OCI-M2 (cell line): ENCODE results near the gene SLC39A7.

Experiments used
- DNase-seq: peaks from one replicate; lab custom pipeline; 2025; ENCODE audit not compliant: unreplicated experiment; lab: John Stamatoyannopoulos, UW

SLC39A7 gene

GRCh38 chr6:33200219-33201146 is at the start of gene SLC39A7, which contains the start of gene RXRB:
SLC39A7 (plus strand) TSS chr6:33200867; CDS start chr6:33201246, 379 bp downstream.
RXRB (minus strand) TSS chr6:33200665; CDS start chr6:33200476, 189 bp downstream.
- DNase-seq: peak; percentile 93

DNA sequence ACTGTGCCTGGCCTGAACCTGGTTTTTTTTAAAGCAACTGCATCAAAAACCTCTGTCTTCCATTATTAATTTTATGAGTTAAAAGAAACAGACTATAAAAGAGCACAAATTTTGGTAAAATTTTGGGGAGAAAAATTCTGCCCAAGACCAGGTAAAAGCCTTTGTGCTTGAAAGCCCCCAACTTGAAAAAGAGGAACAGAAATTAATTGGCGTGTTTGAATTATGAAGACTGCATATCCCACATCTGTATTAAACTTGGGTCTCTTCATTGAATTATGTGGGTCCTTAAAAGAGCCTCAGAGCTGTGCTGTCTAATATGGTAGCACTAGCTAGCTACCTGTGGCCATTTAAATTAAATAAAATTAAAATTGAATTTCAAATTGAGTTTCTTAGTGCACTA is 49.6 kb upstream of the SLC39A7 start:
- DNase-seq: no peak

DNA sequence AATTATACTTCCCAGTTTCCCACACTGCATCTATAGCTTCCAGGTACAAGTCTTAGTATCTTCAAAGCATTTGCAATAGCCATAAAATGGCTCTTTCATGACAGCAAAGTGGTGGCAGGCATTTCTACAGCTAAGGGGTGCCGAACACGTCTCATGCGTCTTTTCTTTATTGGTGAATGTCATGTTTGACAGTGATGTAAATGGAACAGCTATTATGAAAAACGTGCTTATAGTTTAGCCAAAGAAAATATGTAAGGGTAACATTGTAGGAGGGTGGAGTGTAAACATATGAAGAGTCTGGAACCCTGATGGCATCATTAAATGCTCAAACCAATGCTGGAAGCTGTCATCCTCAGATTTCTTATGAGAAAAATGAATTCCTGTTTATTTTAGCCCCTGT is 46.3 kb upstream of the SLC39A7 start:
- DNase-seq: no peak

GRCh38 chr6:33156561-33156960 is 44.1 kb upstream of the SLC39A7 start:
- DNase-seq: no peak

DNA sequence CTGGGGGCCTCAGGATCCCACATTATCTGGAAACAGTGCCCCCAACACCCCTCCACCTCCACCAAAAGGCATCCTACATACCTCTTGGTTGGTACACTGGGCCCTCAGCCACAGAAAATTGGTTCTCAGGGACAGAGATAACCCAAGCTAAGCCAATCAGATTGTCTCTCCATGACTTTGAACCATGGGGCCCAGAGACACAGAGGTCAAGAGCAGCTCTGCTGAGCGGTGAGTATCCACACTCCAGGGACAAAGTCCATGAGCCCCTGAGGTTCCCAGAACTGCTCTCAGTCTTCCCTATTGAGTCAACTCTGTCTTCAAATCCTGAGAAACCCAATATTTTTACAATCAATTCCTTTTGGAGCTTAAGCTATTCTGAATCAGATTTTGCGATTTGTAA is 43.7 kb upstream of the SLC39A7 start:
- no peak for DNase-seq

- no peak for DNase-seq
Observed at GRCh38 chr6:33160096-33160495, 40.6 kb upstream of the SLC39A7 start.

- no peak for DNase-seq
Observed at GRCh38 chr6:33160728-33161344, 39.8 kb upstream of the SLC39A7 start.

DNA sequence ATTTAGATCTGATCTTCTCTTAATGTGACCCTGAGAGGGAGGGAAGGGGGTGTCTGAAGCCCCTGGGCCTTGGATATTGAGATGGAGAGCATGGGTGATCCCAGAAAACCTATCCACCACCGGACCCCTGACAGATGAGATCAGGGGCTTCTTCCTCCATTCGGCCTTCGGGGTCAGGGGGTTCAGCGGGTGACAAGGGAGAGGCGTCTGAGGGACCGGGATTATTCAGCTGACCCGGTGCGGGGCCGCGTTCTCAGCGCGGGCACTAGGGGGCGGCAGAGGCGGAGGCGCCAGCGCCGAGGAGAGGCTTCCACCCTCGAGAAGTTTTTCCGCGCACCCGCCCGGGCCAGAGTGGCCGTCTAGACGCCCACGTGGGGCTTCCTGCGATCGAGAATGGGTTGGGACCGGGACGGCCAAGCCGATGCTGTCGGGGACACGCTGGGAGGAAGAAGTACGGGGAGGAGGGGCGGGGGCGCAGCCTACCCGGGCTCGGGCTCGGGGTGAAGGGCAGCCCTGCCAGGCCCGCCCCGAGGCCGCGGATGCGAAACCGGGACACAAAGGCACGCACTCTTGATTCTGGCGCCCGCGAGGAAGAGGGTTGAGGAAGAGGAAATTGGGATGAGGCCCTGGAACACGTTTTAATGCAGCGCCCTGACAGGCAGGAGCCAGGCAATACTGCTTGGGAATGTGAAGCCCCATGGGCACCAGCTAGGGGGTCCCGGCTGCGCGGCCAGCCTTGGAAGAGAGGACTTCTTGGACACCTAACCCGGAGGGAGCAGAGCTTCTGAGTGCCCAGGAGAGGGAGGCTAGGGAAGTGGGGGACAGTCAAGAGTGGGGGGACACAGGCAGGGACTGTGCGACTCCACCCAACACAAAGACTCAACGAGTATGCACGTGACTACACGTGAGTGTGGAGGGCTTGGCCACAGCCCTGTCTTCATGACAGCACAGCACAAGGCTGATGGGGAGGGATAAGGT is 39.0 kb upstream of the SLC39A7 start:
- DNase-seq: no peak

GRCh38 chr6:33163540-33163939 is 37.1 kb upstream of the SLC39A7 start:
- DNase-seq: no peak

GRCh38 chr6:33164176-33164575 is 36.5 kb upstream of the SLC39A7 start:
- DNase-seq: no peak

DNA sequence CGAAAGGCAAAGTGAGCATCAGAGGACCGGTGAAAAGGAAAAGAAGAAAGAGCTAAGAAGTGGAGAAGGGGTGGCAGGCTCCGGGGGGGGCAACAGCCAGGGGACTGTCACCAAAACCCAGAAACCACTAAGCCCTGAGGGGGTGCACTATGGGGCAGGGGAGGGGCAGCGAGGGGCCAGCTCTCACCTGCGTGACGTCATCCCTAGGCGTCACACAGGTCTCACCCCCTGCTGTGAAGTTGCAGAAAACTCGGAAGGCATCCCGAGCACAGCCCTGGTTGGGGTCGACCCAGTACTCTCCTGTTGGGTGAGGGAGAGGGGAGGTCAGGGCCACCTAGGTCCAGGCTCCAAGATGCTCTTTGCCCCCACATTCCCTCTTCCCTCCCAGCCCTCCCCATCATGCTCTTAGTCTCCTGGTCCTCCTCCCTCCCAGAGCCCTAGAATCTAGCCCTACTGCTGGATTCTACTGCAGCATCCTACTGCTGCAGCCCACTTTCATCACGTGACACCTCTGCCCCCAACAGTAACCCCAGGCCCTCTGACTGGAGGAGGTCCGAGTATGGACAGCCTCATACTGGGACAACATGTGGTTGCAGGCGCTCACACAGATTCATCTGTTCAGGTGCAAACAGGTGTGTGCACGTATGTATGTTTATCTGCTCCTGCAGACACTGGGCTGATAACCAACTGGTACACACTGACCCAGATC is 35.8 kb upstream of the SLC39A7 start:
- no peak for DNase-seq

DNA sequence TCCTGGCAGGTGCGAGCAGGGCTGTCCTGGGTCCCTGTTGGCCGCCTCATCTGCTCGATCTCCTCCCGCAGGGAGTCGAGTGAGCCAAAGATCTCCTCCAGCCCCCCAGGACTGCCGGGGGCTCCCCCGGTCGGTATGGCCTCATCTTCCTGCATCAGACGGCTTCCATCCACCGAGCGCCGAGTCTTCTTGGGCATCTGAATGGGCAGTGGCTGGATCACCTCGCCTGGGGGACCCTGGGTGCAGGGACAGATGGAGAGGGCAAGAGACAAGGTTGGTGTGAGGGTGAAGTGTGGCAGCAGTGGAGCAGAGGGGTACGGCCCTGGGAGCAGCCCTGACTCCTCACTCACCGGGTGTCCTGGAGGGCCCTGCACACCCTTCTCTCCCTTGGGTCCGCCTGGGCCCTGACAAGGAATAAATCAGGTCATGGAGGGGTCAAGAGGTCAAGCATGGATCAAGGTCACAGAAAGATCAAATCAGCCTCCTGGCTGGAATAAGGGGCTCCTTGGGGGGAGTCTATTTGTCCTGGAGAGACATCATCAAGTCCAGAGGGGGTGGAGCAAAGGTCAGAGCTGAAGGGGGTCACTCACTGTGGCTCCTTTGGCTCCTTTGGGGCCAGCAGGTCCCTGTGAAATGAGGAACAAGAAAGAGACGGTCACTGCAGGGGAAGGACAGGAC is 34.9 kb upstream of the SLC39A7 start:
- DNase-seq: no peak

DNA sequence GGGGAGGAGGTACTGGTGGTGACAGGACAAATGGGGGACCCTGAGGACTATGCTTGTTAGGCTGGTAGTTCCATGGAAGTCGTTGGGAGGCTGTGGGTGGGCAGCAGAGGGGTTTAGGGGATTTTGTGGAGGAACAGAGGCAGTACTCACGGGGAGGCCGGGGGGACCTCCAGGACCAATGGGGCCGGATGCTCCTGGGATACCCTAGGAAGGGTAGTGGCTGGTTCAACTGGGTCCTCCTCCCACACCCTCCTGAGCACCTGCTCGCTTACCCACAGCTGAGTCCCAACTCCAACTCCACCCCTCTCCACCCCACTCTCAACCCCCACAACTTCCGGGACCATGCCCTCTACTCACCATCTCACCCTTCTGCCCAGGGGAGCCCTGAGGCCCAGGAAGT is 34.3 kb upstream of the SLC39A7 start:
- DNase-seq: no peak

DNA sequence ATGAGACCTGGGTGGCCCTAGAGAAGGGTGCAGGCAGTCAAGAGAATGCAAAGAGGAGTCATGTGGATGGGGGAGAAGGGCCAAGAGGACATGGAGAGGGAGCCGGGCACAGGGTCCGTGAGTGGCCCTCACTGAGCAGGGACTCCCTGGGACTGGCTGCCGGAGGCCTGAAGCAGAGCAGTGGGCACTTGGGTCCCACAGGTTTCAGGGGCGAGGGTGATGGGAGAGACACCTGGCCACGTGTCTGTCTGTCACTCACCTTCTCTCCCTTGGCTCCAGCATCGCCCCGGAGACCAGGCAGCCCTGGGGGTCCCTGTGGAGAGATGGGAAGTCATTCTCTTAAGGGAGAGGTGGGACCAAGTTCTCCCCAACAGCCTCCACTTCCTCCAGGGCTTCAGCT is 33.9 kb upstream of the SLC39A7 start:
- DNase-seq: no peak

DNA sequence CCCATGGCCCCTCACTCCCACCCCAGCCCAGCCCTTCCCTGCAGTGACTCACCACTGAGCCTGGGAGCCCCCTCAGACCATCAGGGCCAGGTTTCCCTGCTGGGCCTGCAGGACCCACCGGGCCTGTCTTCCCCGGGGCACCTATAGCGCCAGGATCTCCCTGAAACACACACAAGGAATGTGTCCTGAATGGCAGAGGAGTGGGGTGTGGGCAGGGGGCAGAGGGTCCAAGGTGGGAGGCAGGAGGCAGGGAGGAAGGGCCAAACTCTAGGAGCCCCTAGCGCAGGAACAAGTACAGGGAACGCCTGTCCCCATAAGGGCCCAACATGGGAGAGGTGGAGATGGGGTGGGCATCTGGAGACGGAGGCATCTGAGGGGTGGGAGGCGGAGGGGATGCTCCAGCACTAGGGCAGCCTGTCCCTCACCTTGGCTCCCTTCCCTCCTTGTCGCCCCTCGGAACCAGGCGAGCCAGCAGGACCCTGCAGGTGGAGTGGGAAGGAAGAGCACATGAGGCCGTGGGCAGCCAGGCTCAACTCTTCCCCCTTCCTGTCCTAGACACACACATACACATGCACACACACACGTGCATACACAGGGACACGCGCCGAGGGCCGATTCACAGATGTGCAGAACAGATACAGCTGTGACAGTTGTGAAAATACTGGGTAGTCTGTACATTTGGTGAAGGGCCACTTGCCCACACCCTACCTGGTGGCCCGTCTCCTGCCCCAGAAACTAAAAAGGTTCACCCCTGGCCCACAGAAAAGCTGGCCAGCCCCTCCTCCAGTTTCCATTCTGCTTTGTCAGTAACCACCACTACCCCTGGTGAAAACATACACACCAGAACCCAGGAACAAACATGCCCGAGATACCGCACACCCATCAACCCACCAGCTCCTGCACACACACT is 33.0 kb upstream of the SLC39A7 start:
- DNase-seq: no peak

DNA sequence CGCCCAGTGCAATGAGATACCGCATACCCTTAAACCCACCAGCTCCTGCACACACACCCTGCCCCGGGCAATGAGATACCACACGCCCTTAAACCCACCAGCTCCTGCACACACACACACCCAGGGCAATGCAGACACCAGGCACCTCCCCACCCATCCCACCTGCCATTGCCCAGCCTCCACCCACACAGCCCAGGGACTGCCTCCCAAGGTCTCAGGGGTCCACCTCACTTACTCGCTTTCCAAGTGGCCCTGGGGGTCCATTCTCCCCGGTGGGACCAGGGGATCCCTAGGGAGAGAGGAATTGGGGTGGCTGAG is 32.4 kb upstream of the SLC39A7 start:
- DNase-seq: no peak

GRCh38 chr6:33168639-33169038 is 32.0 kb upstream of the SLC39A7 start:
- no peak for DNase-seq

GRCh38 chr6:33169291-33170175 is 31.1 kb upstream of the SLC39A7 start:
- DNase-seq: no peak
